Panc1 (cell line): ENCODE results near the gene CEP128. TPM values are rescaled to one million over a fixed set of nuclear protein-coding genes. Genes with fewer than 3 reads are reported as not detected.

Experiments used
- ATAC-seq: fragments of 200-7000 bp; cut with Tn5 transposase; 2 replicates; pipeline ENCODE4 v1.9.1; 2020; ENCODE audit warnings: mild to moderate bottlenecking, moderate library complexity
- BruUV-seq: library from RNA; stranded (reverse); fragments of 400-500 nt; replicated peaks from 2 replicates; lab custom pipeline; 2021; lab: Mats Ljungman, UMichigan
- CTCF ChIA-PET: fragments of 300-600 bp; sonication (Branson Sonifier 250); formaldehyde crosslinking; loops from one replicate; lab custom pipeline; 2022; ENCODE audit warnings: antibody characterized with exemption; lab: Charles Lee
- POLR2A ChIA-PET: fragments of 300-600 bp; sonication (Branson Sonifier 250); formaldehyde crosslinking; loops from one replicate; lab custom pipeline; 2022; ENCODE audit warnings: antibody characterized with exemption; lab: Charles Lee
- DNase-seq: peaks from one replicate; pipeline ENCODE4 v3.0.0-alpha.2; 2010; ENCODE audit warnings: low read depth, low spot score
- H3K27ac ChIP-seq: 2 replicates; pipeline ENCODE4 v1.5.1; 2011; ENCODE audit warnings: mild to moderate bottlenecking, low read length, inconsistent platforms
- H3K27me3 ChIP-seq: fragments of 200-500 bp; sonication (Bioruptor generic); 2 replicates; pipeline ENCODE4 v1.6.0; 2014; ENCODE audit warnings: low read length, inconsistent platforms; ENCODE audit not compliant: control insufficient read depth, insufficient read depth
- H3K36me3 ChIP-seq: fragments of 200-500 bp; sonication (Bioruptor generic); 2 replicates; pipeline ENCODE4 v1.5.1; 2014; ENCODE audit warnings: inconsistent platforms, mild to moderate bottlenecking, low read length, moderate library complexity; ENCODE audit not compliant: control insufficient read depth, insufficient read depth
- H3K4me1 ChIP-seq: 2 replicates; pipeline ENCODE4 v1.5.1; 2011; ENCODE audit warnings: inconsistent platforms, mild to moderate bottlenecking, low read length, moderate library complexity; ENCODE audit not compliant: control insufficient read depth, insufficient read depth
- H3K4me3 ChIP-seq, 2 experiments: 2 replicates each; pipeline ENCODE4 v1.5.1; 2011 to 2012; ENCODE audit warnings: low read depth in 2 of 2, low read length in 2 of 2, mild to moderate bottlenecking in 2 of 2, inconsistent platforms in 1 of 2, moderate library complexity in 1 of 2
- H3K9me3 ChIP-seq: fragments of 200-500 bp; sonication (Bioruptor generic); 2 replicates; pipeline ENCODE4 v1.5.1; 2014; ENCODE audit warnings: low read depth, mild to moderate bottlenecking, inconsistent platforms, low read length, moderate library complexity; ENCODE audit not compliant: control insufficient read depth, insufficient read depth
- CTCF ChIP-seq: fragments of 450-650 bp; IDR thresholded peaks from 2 replicates; pipeline ENCODE4 v1.5.1; 2017; ENCODE audit warnings: mild to moderate bottlenecking
- POLR2AphosphoS5 ChIP-seq: IDR thresholded peaks from 2 replicates; pipeline ENCODE4 v1.6.1; 2012; ENCODE audit warnings: mild to moderate bottlenecking, low read depth, low read length, moderate library complexity
- SIN3A ChIP-seq: IDR thresholded peaks from 2 replicates; pipeline ENCODE4 v1.6.1; 2012; ENCODE audit warnings: low read depth, mild to moderate bottlenecking, low read length, moderate library complexity, borderline replicate concordance; ENCODE audit not compliant: insufficient read depth
- TCF7L2 ChIP-seq: IDR thresholded peaks from 2 replicates; pipeline ENCODE4 v1.6.1; 2011; ENCODE audit warnings: mild to moderate bottlenecking, low read depth, low read length, inconsistent platforms
- in situ Hi-C: cut with HindIII; loops from 2 replicates; pipeline ENCODE4 v1.10.0; 2016; ENCODE audit warnings: low sequenced_read_pairs, low pct_unique_long_range_greater_than_20kb
- intact Hi-C: fragments of 100-400 bp; cut with micrococcal nuclease; formaldehyde crosslinking; loops from one replicate; pipeline ENCODE4 v1.10.0; 2022; ENCODE audit not compliant: unreplicated experiment
- total RNA-seq: library from RNA; stranded (reverse); gene quantifications from one replicate; pipeline ENCODE4 v1.2.1, GENCODE V29; 2021; ENCODE audit not compliant: unreplicated experiment
- TF ChIP-seq, protein P1 (sequence below), 2 experiments: IDR thresholded peaks; 2 replicates each; pipeline ENCODE4 v1.6.1; 2011 to 2012; ENCODE audit warnings: low read depth in 2 of 2, control low read depth in 1 of 2, low read length in 1 of 2, mild to moderate bottlenecking in 1 of 2, moderate library complexity in 1 of 2; ENCODE audit not compliant: insufficient read depth in 1 of 2

CEP128 gene
- total RNA-seq, 1 experiment from 2014 or later, result 9.3 TPM

DNA sequence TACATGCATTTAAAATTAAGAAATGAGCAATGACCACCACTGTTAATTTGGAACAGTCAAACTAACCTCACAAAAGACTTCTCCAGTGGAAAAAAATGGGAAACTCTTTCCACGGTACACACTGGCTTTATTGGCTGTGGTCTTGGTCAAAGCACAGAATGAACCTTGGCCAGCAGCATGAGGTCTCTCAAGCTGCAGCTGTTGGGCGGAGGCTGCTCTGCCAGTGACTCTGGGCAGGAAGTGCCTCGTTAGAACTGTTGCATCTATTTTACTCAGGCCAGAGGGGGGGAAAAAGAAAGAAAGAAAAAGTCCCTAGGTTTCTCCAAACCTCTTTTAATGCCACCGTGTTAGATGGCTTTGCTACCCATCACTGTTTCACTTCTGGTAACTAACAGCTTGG lies 450.4 kb downstream of the CEP128 start:
- Histone ChIP-seq H3K4me1 (no peaks in the 10 kb centered on the region), H3K27me3 (no peaks in the 10 kb centered on the region), H3K27ac (no peak overlapping the region), H3K36me3 (no peaks in the 10 kb centered on the region), H3K9me3 (no peaks in the 10 kb centered on the region), H3K4me3 (no peak overlapping the region)
- ChIA-PET CTCF (no interaction called here), POLR2A (no interaction called here)
- TF ChIP-seq, protein P1, sequence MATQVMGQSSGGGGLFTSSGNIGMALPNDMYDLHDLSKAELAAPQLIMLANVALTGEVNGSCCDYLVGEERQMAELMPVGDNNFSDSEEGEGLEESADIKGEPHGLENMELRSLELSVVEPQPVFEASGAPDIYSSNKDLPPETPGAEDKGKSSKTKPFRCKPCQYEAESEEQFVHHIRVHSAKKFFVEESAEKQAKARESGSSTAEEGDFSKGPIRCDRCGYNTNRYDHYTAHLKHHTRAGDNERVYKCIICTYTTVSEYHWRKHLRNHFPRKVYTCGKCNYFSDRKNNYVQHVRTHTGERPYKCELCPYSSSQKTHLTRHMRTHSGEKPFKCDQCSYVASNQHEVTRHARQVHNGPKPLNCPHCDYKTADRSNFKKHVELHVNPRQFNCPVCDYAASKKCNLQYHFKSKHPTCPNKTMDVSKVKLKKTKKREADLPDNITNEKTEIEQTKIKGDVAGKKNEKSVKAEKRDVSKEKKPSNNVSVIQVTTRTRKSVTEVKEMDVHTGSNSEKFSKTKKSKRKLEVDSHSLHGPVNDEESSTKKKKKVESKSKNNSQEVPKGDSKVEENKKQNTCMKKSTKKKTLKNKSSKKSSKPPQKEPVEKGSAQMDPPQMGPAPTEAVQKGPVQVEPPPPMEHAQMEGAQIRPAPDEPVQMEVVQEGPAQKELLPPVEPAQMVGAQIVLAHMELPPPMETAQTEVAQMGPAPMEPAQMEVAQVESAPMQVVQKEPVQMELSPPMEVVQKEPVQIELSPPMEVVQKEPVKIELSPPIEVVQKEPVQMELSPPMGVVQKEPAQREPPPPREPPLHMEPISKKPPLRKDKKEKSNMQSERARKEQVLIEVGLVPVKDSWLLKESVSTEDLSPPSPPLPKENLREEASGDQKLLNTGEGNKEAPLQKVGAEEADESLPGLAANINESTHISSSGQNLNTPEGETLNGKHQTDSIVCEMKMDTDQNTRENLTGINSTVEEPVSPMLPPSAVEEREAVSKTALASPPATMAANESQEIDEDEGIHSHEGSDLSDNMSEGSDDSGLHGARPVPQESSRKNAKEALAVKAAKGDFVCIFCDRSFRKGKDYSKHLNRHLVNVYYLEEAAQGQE (IDR thresholded peaks at IDR 0.05; ENCODE audit: insufficient read depth in 1 of 2, low read depth in 2 of 2, low read length in 1 of 2), result no peak
- no peak for TF ChIP-seq SIN3A
- TF ChIP-seq CTCF, result no peak
- TF ChIP-seq TCF7L2, result no peak
- no peak for TF ChIP-seq POLR2AphosphoS5
- BruUV-seq, result no TSS peak
- intact Hi-C loops (no loop called here), in situ Hi-C loops (no loop called here)
- no peak for ATAC-seq
- DNase-seq, result no peak

DNA sequence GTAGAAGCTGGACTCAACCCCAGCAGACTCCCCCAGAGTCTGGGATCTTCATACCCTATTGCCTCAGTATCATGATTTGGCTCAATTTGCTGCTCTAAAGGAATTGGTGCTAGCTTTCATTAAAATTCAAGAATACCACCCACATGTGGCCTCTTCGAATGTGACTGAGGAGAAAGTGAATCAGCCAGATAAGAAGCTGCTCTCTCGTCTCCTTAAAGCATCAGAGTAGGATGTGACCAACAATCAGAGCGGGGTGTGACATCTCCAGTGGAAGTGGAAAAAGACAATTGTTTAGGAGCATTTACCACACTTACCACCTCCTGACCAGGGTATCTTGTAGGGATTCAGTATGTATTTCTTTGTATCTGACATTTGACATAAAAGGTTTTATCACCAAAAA lies 452.0 kb downstream of the CEP128 start:
- no peak overlapping the region for H3K27ac ChIP-seq
- ATAC-seq (no peak), DNase-seq (no peak)
- CTCF ChIA-PET, result no interaction called here
- in situ Hi-C loops, result no loop called here
- no peaks in the 10 kb centered on the region for H3K4me1 ChIP-seq
- H3K9me3 ChIP-seq, result no peaks in the 10 kb centered on the region
- BruUV-seq, result no TSS peak
- intact Hi-C loops, result no loop called here
- no peaks in the 10 kb centered on the region for H3K27me3 ChIP-seq
- H3K4me3 ChIP-seq, result no peak overlapping the region
- TF ChIP-seq CTCF, result no peak
- no peak for TF ChIP-seq TCF7L2
- TF ChIP-seq, protein P1 (IDR thresholded peaks at IDR 0.05; ENCODE audit: insufficient read depth in 1 of 2, low read depth in 2 of 2, low read length in 1 of 2), result no peak
- no peak for TF ChIP-seq SIN3A
- no peak for TF ChIP-seq POLR2AphosphoS5
- H3K36me3 ChIP-seq, result no peaks in the 10 kb centered on the region
- POLR2A ChIA-PET, result no interaction called here
